Parathyroid adenoma (tissue), 2 donors: Measurements from ENCODE around the gene NR4A1.

Experiments used
- H2AFZ ChIP-seq: fragments of 300-600 bp; sonication (generic); one replicate; pipeline ENCODE4 v1.7.0; 2017; ENCODE audit warnings: antibody characterized with exemption, mild to moderate bottlenecking
- H3K27ac ChIP-seq: fragments of 300-600 bp; sonication (generic); one replicate; pipeline ENCODE4 v1.7.0; 2017
- H3K27me3 ChIP-seq: fragments of 300-600 bp; sonication (generic); one replicate; pipeline ENCODE4 v1.7.0; 2017; ENCODE audit warnings: low read length; ENCODE audit not compliant: control insufficient read depth, insufficient read depth
- H3K36me3 ChIP-seq: fragments of 300-600 bp; sonication (generic); one replicate; pipeline ENCODE4 v1.7.0; 2017; ENCODE audit warnings: low read length; ENCODE audit not compliant: control insufficient read depth, insufficient read depth
- H3K4me1 ChIP-seq: fragments of 300-600 bp; sonication (generic); one replicate; pipeline ENCODE4 v1.7.0; 2017; ENCODE audit warnings: control low read depth
- H3K4me2 ChIP-seq: fragments of 300-600 bp; sonication (generic); one replicate; pipeline ENCODE4 v1.7.0; 2017; ENCODE audit warnings: low read length
- H3K4me3 ChIP-seq: fragments of 300-600 bp; sonication (generic); one replicate; pipeline ENCODE4 v1.7.0; 2017; ENCODE audit warnings: low read depth, low read length
- H3K79me2 ChIP-seq: fragments of 300-600 bp; sonication (generic); one replicate; pipeline ENCODE4 v1.7.0; 2017; ENCODE audit warnings: control low read depth
- H3K9ac ChIP-seq: fragments of 300-600 bp; sonication (generic); one replicate; pipeline ENCODE4 v1.7.0; 2017; ENCODE audit warnings: mild to moderate bottlenecking
- H3K9me3 ChIP-seq: fragments of 300-600 bp; sonication (generic); one replicate; pipeline ENCODE4 v1.7.0; 2017; ENCODE audit warnings: low read length; ENCODE audit not compliant: control insufficient read depth
- CTCF ChIP-seq: fragments of 300-600 bp; sonication (generic); IDR thresholded peaks from one replicate; pipeline ENCODE4 v1.7.0; 2017; ENCODE audit warnings: antibody characterized with exemption, mild to moderate bottlenecking
- donor health status: primary hyperparathyroidism.

NR4A1 gene

GRCh38 chr12:52078276-52078675 is 27.0 kb downstream of the NR4A1 start:
- Histone ChIP-seq H3K36me3 (no peaks in the 10 kb centered on the region), H3K4me3 (no peak overlapping the region), H3K27ac (no peak overlapping the region)

GRCh38 chr12:52079576-52080402 is 28.5 kb downstream of the NR4A1 start, which contains the start of gene SMIM41:
Gene SMIM41, plus strand, starts transcription at chr12:52079704. Its CDS starts 76 bp downstream, at chr12:52079780.
- Histone ChIP-seq H3K9ac (no peak within 1 kb of the TSS), H3K27me3 (no peaks in the 10 kb centered on the region), H3K4me1 (peaks cover 25% of the 10 kb centered on the region), H3K36me3 (no peaks in the 10 kb centered on the region), H3K79me2 (no peaks in the 10 kb centered on the region), H3K4me3 (no peak within 1 kb of the TSS), H2AFZ (no peak within 1 kb of the TSS), H3K4me2 (no peak within 1 kb of the TSS), H3K9me3 (no peaks in the 10 kb centered on the region), H3K27ac (no peak within 1 kb of the TSS)
- TF ChIP-seq CTCF: no peak

More at GRCh38 chr12:52078276-52078675, 27.0 kb downstream of the NR4A1 start:
- Histone ChIP-seq H3K4me1 (peaks cover 23% of the 10 kb centered on the region), H3K9ac (no peak overlapping the region), H2AFZ (no peak overlapping the region), H3K4me2 (no peak overlapping the region), H3K9me3 (no peaks in the 10 kb centered on the region), H3K79me2 (peaks cover 6% of the 10 kb centered on the region), H3K27me3 (no peaks in the 10 kb centered on the region)
- TF ChIP-seq CTCF: no peak

GRCh38 chr12:52080403-52081251 is 29.4 kb downstream of the NR4A1 start:
- no peak overlapping the region for H3K27ac ChIP-seq
- no peaks in the 10 kb centered on the region for H3K79me2 ChIP-seq
- no peak overlapping the region for H2AFZ ChIP-seq
- peaks cover 20% of the 10 kb centered on the region for H3K4me1 ChIP-seq
- H3K36me3 ChIP-seq: no peaks in the 10 kb centered on the region
- no peaks in the 10 kb centered on the region for H3K27me3 ChIP-seq
- no peak overlapping the region for H3K4me3 ChIP-seq
- H3K9ac ChIP-seq: no peak overlapping the region
- H3K4me2 ChIP-seq: no peak overlapping the region
- H3K9me3 ChIP-seq: no peaks in the 10 kb centered on the region
- no peak for TF ChIP-seq CTCF

- no peaks in the 10 kb centered on the region for H3K9me3 ChIP-seq
- H3K36me3 ChIP-seq: no peaks in the 10 kb centered on the region
- no peaks in the 10 kb centered on the region for H3K79me2 ChIP-seq
- H3K4me1 ChIP-seq: peaks cover 22% of the 10 kb centered on the region
- H3K9ac ChIP-seq: no peak overlapping the region
- no peak overlapping the region for H2AFZ ChIP-seq
- no peak overlapping the region for H3K4me2 ChIP-seq
- no peak for TF ChIP-seq CTCF
- no peak overlapping the region for H3K27ac ChIP-seq
- no peak overlapping the region for H3K4me3 ChIP-seq
- H3K27me3 ChIP-seq: no peaks in the 10 kb centered on the region
Measured at GRCh38 chr12:52081263-52081733, 30.1 kb downstream of the NR4A1 start.
